ENCODE measurements around the gene APLNR. TPM values are rescaled to one million over a fixed set of nuclear protein-coding genes. Genes with fewer than 3 reads are reported as not detected.
A peak's percentile ranks its signal among the peaks of the same experiment; 100 is the strongest.

Gene APLNR
- total and polyA plus RNA-seq, 5 donors = 2.2 to 26.4 (median 17.7) TPM

DNA sequence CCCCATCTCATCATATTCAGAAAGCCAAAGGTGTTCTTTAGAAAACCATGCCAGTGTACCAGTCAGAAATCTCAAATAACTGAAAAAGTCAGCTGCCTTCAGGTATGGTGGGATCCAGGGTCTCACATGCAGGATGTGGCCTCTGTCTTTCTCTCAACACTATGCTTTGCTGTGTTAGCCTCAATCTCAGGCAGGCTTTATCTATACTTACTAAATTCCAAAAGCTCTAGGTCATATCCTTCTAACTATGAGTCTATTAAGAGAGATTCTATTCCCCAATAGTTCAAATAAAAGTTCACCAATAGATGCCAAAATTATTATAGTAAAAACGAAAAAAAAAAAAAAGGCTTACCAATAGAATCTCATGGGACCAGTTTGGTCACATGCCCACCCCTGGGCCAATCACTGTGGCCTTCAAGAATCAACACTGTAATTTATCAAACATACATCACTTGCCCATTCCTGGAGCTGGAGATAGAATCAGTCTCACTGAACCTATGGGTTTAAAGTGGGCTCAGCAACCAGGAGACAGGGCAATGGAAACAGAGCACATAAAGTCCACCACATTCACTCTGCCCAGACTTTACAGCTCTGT is 38.0 kb upstream of the APLNR start:
- no peak for ATAC-seq
- Histone ChIP-seq H3K9me3 (ENCODE audit: control insufficient read depth, low read length) (no peaks in the 10 kb centered on the region), H3K27me3 (ENCODE audit: control insufficient read depth, insufficient read depth) (no peaks in the 10 kb centered on the region), H3K4me3 (ENCODE audit: low read length) (no peak overlapping the region), H3K4me1 (ENCODE audit: control insufficient read depth, insufficient read depth, low read length) (peaks cover 13% of the 10 kb centered on the region), H3K27ac (ENCODE audit: low read length) (peak overlapping the region; percentile 77)
- 34% methylated on average over 1 of the region's 1 CpG for WGBS
- intact Hi-C loops (cut with DNase I) = no loop called here
- no peak for DNase-seq

DNA sequence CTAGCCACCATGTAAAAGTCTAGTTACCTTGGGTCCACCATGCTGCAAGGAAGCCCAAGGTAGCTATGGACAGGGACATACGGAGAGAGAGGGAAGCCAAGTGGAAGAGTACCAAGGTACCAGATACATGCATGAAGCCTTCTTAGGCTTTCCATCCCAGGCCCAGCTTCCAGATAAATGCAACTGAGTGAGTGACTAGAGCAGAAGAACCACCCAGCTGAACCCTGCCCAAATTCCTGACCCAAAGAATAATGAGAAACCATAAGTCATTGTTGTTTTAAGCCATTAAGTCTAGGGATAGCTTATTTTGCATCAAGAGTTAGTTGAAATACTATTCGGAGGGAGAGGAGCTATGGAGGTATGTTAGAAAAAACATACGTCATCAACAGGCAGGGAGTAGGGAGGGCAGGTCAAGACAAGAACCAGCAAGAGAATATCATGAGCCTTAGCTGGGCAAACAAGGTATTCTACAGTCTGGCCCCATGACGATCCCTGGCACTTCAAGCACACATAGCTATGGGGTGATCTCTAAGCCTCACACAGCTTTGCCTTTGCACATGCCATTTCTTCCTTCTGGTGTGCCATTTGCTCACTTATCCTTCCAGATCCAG is 36.5 kb upstream of the APLNR start:
- ATAC-seq (no peak), DNase-seq (no peak)
- Histone ChIP-seq H3K4me3 (ENCODE audit: low read length) (no peak overlapping the region), H3K4me1 (ENCODE audit: control insufficient read depth, insufficient read depth, low read length) (peaks cover 17% of the 10 kb centered on the region), H3K27ac (ENCODE audit: low read length) (no peak overlapping the region), H3K9me3 (ENCODE audit: control insufficient read depth, low read length) (no peaks in the 10 kb centered on the region), H3K27me3 (ENCODE audit: control insufficient read depth, insufficient read depth) (no peaks in the 10 kb centered on the region)
- intact Hi-C loops (cut with DNase I) = no loop called here
- 96% methylated on average over 4 of the region's 4 CpGs for WGBS

DNA sequence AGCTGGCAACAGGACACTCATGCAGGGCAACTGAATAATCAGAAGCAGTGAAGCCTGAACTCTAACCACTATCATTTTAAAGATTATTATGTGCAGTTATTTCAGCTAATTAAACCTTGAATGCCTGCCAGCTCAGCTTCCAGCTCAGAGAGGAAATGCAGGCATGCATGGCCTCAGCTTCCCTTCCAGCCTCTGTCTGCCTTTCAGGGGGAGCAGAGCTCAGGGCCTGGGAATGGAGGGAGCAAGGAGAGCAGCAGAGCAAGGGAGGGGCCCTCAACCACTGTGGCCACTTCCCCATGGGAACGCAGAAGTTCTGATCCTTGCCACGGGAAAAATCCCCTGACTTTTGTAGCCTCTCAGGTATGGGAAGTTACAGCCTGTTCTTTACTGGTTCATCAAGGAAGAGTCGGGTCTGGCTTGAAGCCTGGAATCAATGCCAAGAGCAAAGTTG is 32.5 kb upstream of the APLNR start:
- Histone ChIP-seq H3K4me3 (ENCODE audit: low read length) (no peak overlapping the region), H3K4me1 (ENCODE audit: control insufficient read depth, insufficient read depth, low read length) (peaks cover 4% of the 10 kb centered on the region), H3K9me3 (ENCODE audit: control insufficient read depth, low read length) (no peaks in the 10 kb centered on the region), H3K27me3 (ENCODE audit: control insufficient read depth, insufficient read depth) (no peaks in the 10 kb centered on the region), H3K27ac (ENCODE audit: low read length) (no peak overlapping the region)
- DNase-seq = no peak
- intact Hi-C loops (cut with DNase I) = no loop called here
- 21% methylated on average over 3 of the region's 3 CpGs for WGBS
- peak in 1 of 2 donors; percentile 42 for ATAC-seq

DNA sequence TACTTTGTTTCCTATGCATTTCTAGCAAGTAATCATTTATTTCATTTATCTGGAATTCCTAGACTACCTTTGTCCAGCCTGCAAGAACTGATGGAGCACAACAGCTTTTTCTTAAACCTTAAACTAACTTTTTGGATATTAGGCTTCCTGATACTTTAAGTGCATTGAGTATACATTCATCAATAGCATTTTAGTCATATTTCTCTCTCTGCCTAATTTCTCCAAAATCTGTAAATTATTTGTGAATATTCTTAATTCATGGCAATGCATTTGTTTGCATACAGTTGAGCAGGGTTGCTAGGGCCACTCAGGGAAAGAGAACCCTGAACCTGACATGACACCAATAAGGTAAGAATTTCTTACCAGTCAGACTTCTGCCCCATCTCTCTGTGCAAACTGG is 29.1 kb upstream of the APLNR start:
- Histone ChIP-seq H3K4me1 (ENCODE audit: control insufficient read depth, insufficient read depth, low read length) (peaks cover 4% of the 10 kb centered on the region), H3K4me3 (ENCODE audit: low read length) (no peak overlapping the region), H3K9me3 (ENCODE audit: control insufficient read depth, low read length) (no peaks in the 10 kb centered on the region), H3K27ac (ENCODE audit: low read length) (no peak overlapping the region), H3K27me3 (ENCODE audit: control insufficient read depth, insufficient read depth) (no peaks in the 10 kb centered on the region)
- intact Hi-C loops (cut with DNase I) = no loop called here
- DNase-seq (no peak), ATAC-seq (no peak)

DNA sequence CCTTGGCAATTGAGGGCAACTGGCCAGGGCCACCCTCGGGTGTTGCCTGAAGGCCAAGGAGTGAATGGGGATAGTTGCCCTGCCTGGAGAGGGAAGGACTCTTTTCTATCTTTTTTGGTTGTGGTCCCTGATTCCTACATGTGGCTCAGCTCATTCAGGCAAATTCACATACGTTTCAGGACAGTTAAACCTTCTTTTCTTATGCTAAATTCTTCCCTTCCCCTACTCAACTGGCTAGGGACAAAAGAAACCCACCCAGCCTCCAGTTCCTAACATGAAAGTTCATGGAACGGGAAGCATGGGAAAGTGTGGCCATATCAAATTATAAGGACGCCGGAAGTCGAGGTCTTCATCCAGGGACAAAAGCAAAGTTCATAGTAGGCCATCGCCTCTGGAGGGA is 26.3 kb upstream of the APLNR start:
- Histone ChIP-seq H3K9me3 (ENCODE audit: control insufficient read depth, low read length) (no peaks in the 10 kb centered on the region), H3K4me1 (ENCODE audit: control insufficient read depth, insufficient read depth, low read length) (no peaks in the 10 kb centered on the region), H3K27ac (ENCODE audit: low read length) (no peak overlapping the region), H3K4me3 (ENCODE audit: low read length) (no peak overlapping the region), H3K27me3 (ENCODE audit: control insufficient read depth, insufficient read depth) (no peaks in the 10 kb centered on the region)
- intact Hi-C loops (cut with DNase I) = no loop called here
- no peak for ATAC-seq
- 87% methylated on average over 7 of the region's 7 CpGs for WGBS
- DNase-seq = no peak

DNA sequence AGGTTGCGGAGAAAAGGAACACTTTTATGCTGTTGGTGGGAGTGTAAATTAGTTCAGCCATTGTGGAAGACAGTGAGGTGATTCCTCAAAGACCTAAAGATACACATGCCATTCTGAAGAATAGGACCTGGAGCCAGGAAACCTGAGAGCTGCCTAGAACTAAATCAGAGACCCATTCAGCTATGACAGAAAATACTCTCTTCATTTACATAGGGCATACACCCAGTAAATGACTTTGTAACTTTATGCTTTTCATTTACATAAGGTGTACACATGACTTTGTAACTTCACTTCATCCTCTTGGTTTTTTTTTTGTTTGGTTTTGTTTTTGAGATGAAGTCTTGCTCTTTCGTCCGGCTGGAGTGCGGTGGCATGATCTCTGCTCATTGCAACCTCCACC is 25.1 kb upstream of the APLNR start:
- 72% methylated on average over 4 of the region's 4 CpGs for WGBS
- Histone ChIP-seq H3K4me1 (ENCODE audit: control insufficient read depth, insufficient read depth, low read length) (no peaks in the 10 kb centered on the region), H3K27ac (ENCODE audit: low read length) (no peak overlapping the region), H3K27me3 (ENCODE audit: control insufficient read depth, insufficient read depth) (no peaks in the 10 kb centered on the region), H3K4me3 (ENCODE audit: low read length) (no peak overlapping the region), H3K9me3 (ENCODE audit: control insufficient read depth, low read length) (no peaks in the 10 kb centered on the region)
- ATAC-seq (no peak), DNase-seq (no peak)
- intact Hi-C loops (cut with DNase I) = no loop called here

DNA sequence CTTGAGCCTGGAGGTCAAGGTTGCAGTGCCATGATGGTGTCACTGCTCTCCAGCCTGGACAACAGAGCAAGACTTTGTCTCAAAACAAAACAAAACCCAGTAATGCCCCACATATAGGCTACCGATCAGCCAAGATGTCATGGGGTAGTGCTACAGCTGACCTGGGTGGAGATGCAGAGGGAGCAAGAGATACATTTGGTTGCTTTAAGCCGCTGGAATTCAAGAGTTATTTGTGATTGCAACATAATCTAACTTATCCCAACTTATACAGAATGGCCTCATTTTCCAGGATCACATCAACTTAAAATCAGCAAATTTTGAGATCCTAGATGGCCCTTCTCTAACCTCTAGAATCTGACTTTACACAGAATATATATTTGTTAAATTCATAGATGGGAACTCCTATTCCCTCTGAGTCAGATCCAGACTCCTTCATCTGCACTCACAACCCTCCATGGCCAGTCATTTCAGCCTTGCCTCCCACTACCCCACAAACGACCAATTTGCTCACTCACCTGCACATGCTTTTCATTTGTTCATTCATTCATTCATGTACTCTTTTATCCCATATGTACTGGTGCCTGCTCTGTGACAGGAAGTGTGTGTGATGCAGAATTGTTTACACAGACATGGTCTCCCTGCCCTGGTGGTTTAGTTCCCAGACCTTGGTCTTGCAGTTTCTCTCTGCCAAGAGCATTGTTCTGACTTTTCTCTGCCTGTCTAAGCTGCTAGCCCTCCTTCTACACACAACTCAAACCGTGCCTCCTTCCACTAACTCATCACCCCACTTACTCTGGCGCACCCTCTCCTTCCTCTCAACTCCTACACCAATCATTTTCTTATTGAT is 24.1 kb upstream of the APLNR start:
- Histone ChIP-seq H3K9me3 (ENCODE audit: control insufficient read depth, low read length) (no peaks in the 10 kb centered on the region), H3K4me3 (ENCODE audit: low read length) (no peak overlapping the region), H3K27ac (ENCODE audit: low read length) (no peak overlapping the region), H3K4me1 (ENCODE audit: control insufficient read depth, insufficient read depth, low read length) (no peaks in the 10 kb centered on the region), H3K27me3 (ENCODE audit: control insufficient read depth, insufficient read depth) (no peaks in the 10 kb centered on the region)
- ATAC-seq (no peak), DNase-seq (no peak)
- intact Hi-C loops (cut with DNase I) = no loop called here
- WGBS = 58% methylated on average over 5 of the region's 5 CpGs

DNA sequence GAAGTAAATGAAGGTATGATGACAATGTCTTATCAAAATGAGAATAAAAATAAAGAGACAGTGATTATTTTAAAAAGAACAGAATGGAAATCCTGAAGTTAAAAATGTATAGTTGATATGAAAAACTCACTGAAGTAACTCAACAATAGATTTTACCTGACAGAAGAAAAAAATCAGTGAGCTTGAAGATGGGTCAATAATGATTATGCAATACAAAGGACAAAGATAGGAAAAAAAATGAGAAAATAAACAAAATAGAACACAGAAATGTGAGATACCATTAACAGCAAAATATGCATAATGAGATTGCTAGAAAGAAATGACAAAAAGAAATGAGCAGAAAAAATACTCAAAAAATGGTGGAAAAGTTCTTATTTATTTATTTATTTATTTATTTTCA is 19.1 kb upstream of the APLNR start:
- Histone ChIP-seq H3K27ac (ENCODE audit: low read length) (no peak overlapping the region), H3K4me1 (ENCODE audit: control insufficient read depth, insufficient read depth, low read length) (no peaks in the 10 kb centered on the region), H3K4me3 (ENCODE audit: low read length) (no peak overlapping the region), H3K9me3 (ENCODE audit: control insufficient read depth, low read length) (no peaks in the 10 kb centered on the region), H3K27me3 (ENCODE audit: control insufficient read depth, insufficient read depth) (no peaks in the 10 kb centered on the region)
- DNase-seq (no peak), ATAC-seq (no peak)
- intact Hi-C loops (cut with DNase I) = no loop called here

DNA sequence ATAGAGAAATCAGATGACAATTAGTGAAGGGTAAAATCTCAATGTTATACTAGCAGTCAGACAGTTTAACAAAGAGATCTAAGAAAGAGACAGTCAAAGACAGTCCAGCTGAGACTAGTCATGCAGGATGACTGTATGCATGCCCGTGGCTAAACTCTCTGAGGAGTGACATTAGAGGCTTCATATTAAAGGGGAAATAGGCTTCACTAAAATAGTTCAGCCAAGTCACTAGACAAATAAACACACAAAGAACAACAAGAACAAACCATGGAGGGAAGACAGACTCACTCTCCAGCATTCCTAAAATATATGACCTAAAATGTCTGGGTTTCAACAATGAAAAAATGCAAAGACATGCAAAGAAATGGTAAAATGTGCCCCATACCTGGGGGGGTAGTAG is 18.6 kb upstream of the APLNR start:
- H3K4me1 ChIP-seq (ENCODE audit: control insufficient read depth, insufficient read depth, low read length) = no peaks in the 10 kb centered on the region
- 25% methylated on average over 1 of the region's 1 CpG for WGBS
- intact Hi-C loops (cut with DNase I) = no loop called here
- H3K9me3 ChIP-seq (ENCODE audit: control insufficient read depth, low read length) = no peaks in the 10 kb centered on the region
- ATAC-seq (no peak), DNase-seq (no peak)
- H3K27ac ChIP-seq (ENCODE audit: low read length) = no peak overlapping the region
- H3K4me3 ChIP-seq (ENCODE audit: low read length) = no peak overlapping the region
- no peaks in the 10 kb centered on the region for H3K27me3 ChIP-seq (ENCODE audit: control insufficient read depth, insufficient read depth)

DNA sequence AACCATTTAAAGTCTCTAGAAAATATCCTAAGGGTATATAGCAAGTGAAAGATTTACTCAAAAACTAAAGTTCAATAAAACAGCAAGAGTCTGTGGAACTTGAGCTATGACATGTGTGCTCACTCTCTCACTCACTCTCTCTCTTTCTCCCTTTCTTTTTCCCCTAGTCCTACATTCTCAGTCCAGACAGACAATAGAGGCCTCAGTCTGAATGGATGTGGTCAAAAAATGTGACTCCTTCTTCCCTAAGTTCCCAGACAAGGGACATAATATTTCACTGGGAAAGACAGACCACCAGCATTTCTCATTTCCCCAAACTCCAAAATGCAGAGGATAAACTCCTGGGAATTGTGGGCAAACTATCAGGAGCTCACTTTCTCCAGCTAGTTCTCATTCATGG is 17.6 kb upstream of the APLNR start:
- no peak for DNase-seq
- no peak overlapping the region for H3K4me3 ChIP-seq (ENCODE audit: low read length)
- H3K27me3 ChIP-seq (ENCODE audit: control insufficient read depth, insufficient read depth) = no peaks in the 10 kb centered on the region
- H3K9me3 ChIP-seq (ENCODE audit: control insufficient read depth, low read length) = no peaks in the 10 kb centered on the region
- H3K27ac ChIP-seq (ENCODE audit: low read length) = no peak overlapping the region
- intact Hi-C loops (cut with DNase I) = loop anchor here in 1 of 4 donors (5.0 kb wide), 1 partner anchor 417 kb away; no protein-coding TSS in a partner anchor
- ATAC-seq = no peak
- no peaks in the 10 kb centered on the region for H3K4me1 ChIP-seq (ENCODE audit: control insufficient read depth, insufficient read depth, low read length)

DNA sequence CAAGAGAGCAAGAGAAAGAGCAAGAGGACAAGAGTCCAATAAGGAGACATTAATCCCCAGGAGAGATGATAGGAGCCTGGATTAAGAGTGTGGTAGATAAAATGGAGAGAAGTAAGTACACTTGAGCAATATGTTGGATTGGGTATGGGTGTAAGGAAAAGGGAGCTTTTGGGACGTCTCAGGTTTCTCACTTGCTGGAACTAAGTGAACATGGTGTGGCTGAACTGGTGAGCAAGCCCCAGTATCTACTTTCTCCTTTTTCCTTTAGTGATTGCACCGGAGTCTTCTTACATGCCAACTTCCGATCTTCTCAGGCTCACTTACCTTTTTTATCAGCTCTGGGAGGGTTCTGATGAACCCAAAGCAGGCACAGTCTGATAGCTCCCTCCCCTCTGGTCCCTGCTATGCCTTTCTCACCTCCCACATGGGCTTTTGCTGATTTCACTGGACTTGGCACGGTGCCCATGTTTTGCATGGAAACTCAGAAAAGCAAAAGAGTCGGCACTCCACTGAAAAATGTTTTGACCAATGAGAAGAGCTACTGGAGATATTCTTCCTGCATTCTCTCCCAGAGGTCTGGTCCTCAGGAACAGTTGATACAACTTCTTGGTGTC is 14.5 kb upstream of the APLNR start:
- H3K4me1 ChIP-seq (ENCODE audit: control insufficient read depth, insufficient read depth, low read length) = peaks cover 2% of the 10 kb centered on the region
- DNase-seq = peak; percentile 61 to 76 (median 67)
- ATAC-seq = peak; percentile 6 to 60
- WGBS = 20% methylated on average over 5 of the region's 5 CpGs
- no peaks in the 10 kb centered on the region for H3K27me3 ChIP-seq (ENCODE audit: control insufficient read depth, insufficient read depth)
- no peak overlapping the region for H3K27ac ChIP-seq (ENCODE audit: low read length)
- H3K9me3 ChIP-seq (ENCODE audit: control insufficient read depth, low read length) = no peaks in the 10 kb centered on the region
- H3K4me3 ChIP-seq (ENCODE audit: low read length) = no peak overlapping the region
- intact Hi-C loops (cut with DNase I) = loop anchor here in 2 of 4 donors (2.0 to 5.0 kb wide), 2 partner anchors 411 to 414 kb away; no protein-coding TSS in a partner anchor
